H9 (cell line): Measurements from ENCODE around the gene OAS2. TPM values are rescaled to one million over a fixed set of nuclear protein-coding genes. Genes with fewer than 3 reads are reported as not detected.

Experiments
- DNase-seq: peaks from one replicate; pipeline ENCODE4 v3.0.0-alpha.2; 2017
- H2AFZ ChIP-seq: one replicate; pipeline ENCODE4 v1.6.1; 2013; ENCODE audit warnings: mild to moderate bottlenecking, low read length, control low read depth, moderate library complexity
- H2AK5ac ChIP-seq: 2 replicates; pipeline ENCODE4 v1.6.1; 2013; ENCODE audit warnings: low read length, control low read depth, mixed read lengths; ENCODE audit not compliant: insufficient read length
- H2BK120ac ChIP-seq: one replicate; pipeline ENCODE4 v1.6.1; 2013; ENCODE audit warnings: low read depth, mild to moderate bottlenecking, low read length, control low read depth, inconsistent platforms; ENCODE audit not compliant: poor library complexity, severe bottlenecking
- H2BK12ac ChIP-seq: 2 replicates; pipeline ENCODE4 v1.6.1; 2013; ENCODE audit warnings: low read length, control low read depth, mixed read lengths, low read depth; ENCODE audit not compliant: insufficient read length
- H2BK15ac ChIP-seq: 2 replicates; pipeline ENCODE4 v1.6.1; 2013; ENCODE audit warnings: low read depth, low read length, control low read depth
- H2BK20ac ChIP-seq: one replicate; pipeline ENCODE4 v1.6.1; 2013; ENCODE audit warnings: low read depth, mild to moderate bottlenecking, low read length, control low read depth, inconsistent platforms; ENCODE audit not compliant: poor library complexity, severe bottlenecking
- H2BK5ac ChIP-seq: 2 replicates; pipeline ENCODE4 v1.6.1; 2013; ENCODE audit warnings: low read length, control low read depth, mixed read lengths; ENCODE audit not compliant: insufficient read length
- H3K14ac ChIP-seq: 2 replicates; pipeline ENCODE4 v1.6.1; 2013; ENCODE audit warnings: low read length, control low read depth; ENCODE audit not compliant: insufficient read depth
- H3K18ac ChIP-seq: 2 replicates; pipeline ENCODE4 v1.6.1; 2013; ENCODE audit warnings: low read depth, mild to moderate bottlenecking, mixed read lengths, low read length, control low read depth; ENCODE audit not compliant: insufficient read length
- H3K23ac ChIP-seq: 2 replicates; pipeline ENCODE4 v1.6.1; 2013; ENCODE audit warnings: low read length, control low read depth, mixed read lengths, low read depth; ENCODE audit not compliant: insufficient read length
- H3K23me2 ChIP-seq: 2 replicates; pipeline ENCODE4 v1.6.1; 2013; ENCODE audit warnings: low read depth, mild to moderate bottlenecking, mixed read lengths, low read length, control low read depth; ENCODE audit not compliant: insufficient read length, poor library complexity, severe bottlenecking
- H3K27ac ChIP-seq: 2 replicates; pipeline ENCODE4 v1.5.1; 2013; ENCODE audit warnings: low read length, control low read depth, mixed read lengths, low read depth; ENCODE audit not compliant: insufficient read length
- H3K27me3 ChIP-seq: 2 replicates; pipeline ENCODE4 v1.6.1; 2013; ENCODE audit warnings: low read length, control low read depth, inconsistent platforms; ENCODE audit not compliant: insufficient read depth
- H3K4ac ChIP-seq: 2 replicates; pipeline ENCODE4 v1.6.1; 2013; ENCODE audit warnings: low read depth, mild to moderate bottlenecking, control low read depth, inconsistent platforms, low read length, moderate library complexity
- H3K4me1 ChIP-seq: 2 replicates; pipeline ENCODE4 v1.6.1; 2013; ENCODE audit warnings: low read length, control low read depth, inconsistent platforms; ENCODE audit not compliant: insufficient read depth
- H3K4me2 ChIP-seq: 2 replicates; pipeline ENCODE4 v1.6.1; 2013; ENCODE audit warnings: low read length, control low read depth, mixed read lengths; ENCODE audit not compliant: insufficient read length, insufficient read depth
- H3K56ac ChIP-seq: 2 replicates; pipeline ENCODE4 v1.6.1; 2013; ENCODE audit warnings: low read depth, mild to moderate bottlenecking, mixed read lengths, low read length, control low read depth; ENCODE audit not compliant: insufficient read length
- H3K79me1 ChIP-seq: 2 replicates; pipeline ENCODE4 v1.6.1; 2013; ENCODE audit warnings: low read depth, mild to moderate bottlenecking, moderate library complexity, low read length, control low read depth, inconsistent platforms; ENCODE audit not compliant: insufficient read depth, poor library complexity, severe bottlenecking
- H3K79me2 ChIP-seq: 2 replicates; pipeline ENCODE4 v1.6.1; 2013; ENCODE audit warnings: low read length, control low read depth, inconsistent platforms; ENCODE audit not compliant: insufficient read depth
- H3K9ac ChIP-seq: 2 replicates; pipeline ENCODE4 v1.6.1; 2013; ENCODE audit warnings: low read length, control low read depth, mixed read lengths; ENCODE audit not compliant: insufficient read length; ENCODE audit errors: extremely low read depth
- H3K9me3 ChIP-seq: one replicate; pipeline ENCODE4 v1.6.1; 2013; ENCODE audit warnings: low read depth, low read length, inconsistent platforms; ENCODE audit not compliant: control insufficient read depth
- H3T11ph ChIP-seq: one replicate; pipeline ENCODE4 v1.6.1; 2013; ENCODE audit warnings: mild to moderate bottlenecking, low read length, control low read depth, inconsistent platforms
- H4K20me1 ChIP-seq: one replicate; pipeline ENCODE4 v1.6.1; 2013; ENCODE audit not compliant: control insufficient read depth, insufficient read length, insufficient read depth
- H4K5ac ChIP-seq: 2 replicates; pipeline ENCODE4 v1.6.1; 2013; ENCODE audit warnings: low read depth, mild to moderate bottlenecking, mixed read lengths, low read length, control low read depth; ENCODE audit not compliant: insufficient read length
- H4K8ac ChIP-seq: replicated peaks from 2 replicates; pipeline ENCODE4 v1.6.1; 2013; ENCODE audit warnings: low read length, control low read depth, mixed read lengths, low read depth; ENCODE audit not compliant: insufficient read length
- H4K91ac ChIP-seq: 2 replicates; pipeline ENCODE4 v1.6.1; 2013; ENCODE audit warnings: low read depth, mild to moderate bottlenecking, moderate library complexity, mixed read lengths, low read length, control low read depth; ENCODE audit not compliant: insufficient read length
- H3K27ac Mint-ChIP-seq, 3 experiments: 2 replicates in 2 of 3; 3 replicates in 1 of 3; pipeline ENCODE4 v1.8.0; 2020 to 2021; ENCODE audit warnings: mixed read lengths in 3 of 3, mild to moderate bottlenecking in 1 of 3, moderate library complexity in 1 of 3
- H3K27me3 Mint-ChIP-seq: 2 replicates; pipeline ENCODE4 v1.8.0; 2021; ENCODE audit warnings: low read depth, mild to moderate bottlenecking, moderate library complexity, mixed read lengths
- H3K36me3 Mint-ChIP-seq, 3 experiments: 2 replicates in 2 of 3; 3 replicates in 1 of 3; pipeline ENCODE4 v1.8.0; 2020 to 2021; ENCODE audit warnings: low read depth in 3 of 3, mixed read lengths in 3 of 3; ENCODE audit not compliant: insufficient read depth in 1 of 3
- H3K4me1 Mint-ChIP-seq, 2 experiments: 2 replicates each; pipeline ENCODE4 v1.8.0; 2020; ENCODE audit warnings: mixed read lengths in 2 of 2
- H3K4me3 Mint-ChIP-seq, 2 experiments: 2 replicates in 1 of 2; 3 replicates in 1 of 2; pipeline ENCODE4 v1.8.0; 2020 to 2021; ENCODE audit warnings: mild to moderate bottlenecking in 2 of 2, mixed read lengths in 2 of 2, moderate library complexity in 1 of 2
- H3K9me3 Mint-ChIP-seq, 2 experiments: 2 replicates in 1 of 2; 3 replicates in 1 of 2; pipeline ENCODE4 v1.8.0; 2020; ENCODE audit warnings: mild to moderate bottlenecking in 2 of 2, mixed read lengths in 2 of 2, moderate library complexity in 1 of 2
- CTCF ChIP-seq: fragments of 200-600 bp; sonication (generic); conservative IDR thresholded peaks from 3 replicates; pipeline ENCODE4 v1.8.0; 2021; ENCODE audit warnings: antibody characterized with exemption, mild to moderate bottlenecking
- WGBS: extraction: QIAGEN DNeasy Blood & Tissue Kit; methylation state at CpG from one replicate; pipeline ENCODE4 v1.1.7; 2013; ENCODE audit warnings: missing lambda C conversion rate, low lambda C conversion rate, mixed read lengths; ENCODE audit not compliant: insufficient read length; ENCODE audit errors: extremely low coverage; 5-methylcytosine and 5-hydroxymethylcytosine counted together
- total RNA-seq: library from RNA; stranded (reverse); gene quantifications from 2 replicates; pipeline ENCODE4 v1.2.1, GENCODE V29; 2021

The OAS2 gene
- total RNA-seq, 1 experiment from 2014 or later: not detected

DNA sequence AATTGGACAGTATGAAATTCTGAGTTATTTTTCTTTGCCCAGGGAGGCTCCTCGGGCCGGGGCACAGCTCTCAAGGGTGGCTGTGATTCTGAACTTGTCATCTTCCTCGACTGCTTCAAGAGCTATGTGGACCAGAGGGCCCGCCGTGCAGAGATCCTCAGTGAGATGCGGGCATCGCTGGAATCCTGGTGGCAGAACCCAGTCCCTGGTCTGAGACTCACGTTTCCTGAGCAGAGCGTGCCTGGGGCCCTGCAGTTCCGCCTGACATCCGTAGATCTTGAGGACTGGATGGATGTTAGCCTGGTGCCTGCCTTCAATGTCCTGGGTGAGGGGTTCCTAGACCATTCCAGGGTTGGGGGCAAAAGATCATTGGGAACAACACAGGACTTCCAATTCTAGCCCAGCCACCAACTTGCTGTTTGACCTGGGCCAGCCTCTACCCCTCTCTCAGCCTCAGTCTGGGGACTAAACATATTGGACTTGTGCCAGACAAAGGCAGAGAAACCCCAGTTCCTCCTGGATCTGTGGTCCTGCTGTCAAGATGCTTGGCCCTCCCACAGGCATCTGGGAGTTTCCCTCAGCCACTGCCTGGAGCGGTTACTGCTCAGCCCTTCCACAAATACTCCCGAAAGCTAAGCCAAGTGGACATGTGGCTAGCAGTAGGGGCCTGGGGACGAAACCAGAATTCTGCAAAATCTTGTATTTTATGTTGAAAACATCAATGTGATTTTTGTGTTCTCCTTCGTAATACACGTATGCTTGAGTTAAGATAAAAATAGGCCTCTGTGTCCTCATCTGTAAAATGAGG is 36.6 kb upstream of the OAS2 start:
- H3K79me2 ChIP-seq: no peaks in the 10 kb centered on the region
- no peak for DNase-seq
- H3K9ac ChIP-seq: no peak overlapping the region
- H2BK120ac ChIP-seq: no peak overlapping the region
- H4K91ac ChIP-seq: no peak overlapping the region
- H3K4ac ChIP-seq: no peak overlapping the region
- H3K14ac ChIP-seq: 0 out of 2 replicates have a peak overlapping the region, but pooled peaks have one; percentile 50
- no peak overlapping the region for H2AK5ac ChIP-seq
- H3T11ph ChIP-seq: no peak overlapping the region
- H3K27me3 ChIP-seq: no peaks in the 10 kb centered on the region; the same call in 1 of the 2 replicates
- Mint-ChIP-seq H3K4me3 (no peak overlapping the region), H3K9me3 (no peaks in the 10 kb centered on the region), H3K27me3 (peaks cover 27% of the 10 kb centered on the region), H3K27ac (no peak overlapping the region), H3K36me3 (no peaks in the 10 kb centered on the region), H3K4me1 (peaks cover 6 to 21% of the 10 kb centered on the region in 2 experiments)
- H2AFZ ChIP-seq: no peak overlapping the region
- H4K5ac ChIP-seq: no peak overlapping the region
- H2BK12ac ChIP-seq: no peak overlapping the region
- H3K23me2 ChIP-seq: peaks cover 8% of the 10 kb centered on the region
- no peak overlapping the region for H3K23ac ChIP-seq
- H3K27ac ChIP-seq: no peak overlapping the region
- no peak overlapping the region for H2BK5ac ChIP-seq
- H3K9me3 ChIP-seq: no peaks in the 10 kb centered on the region
- no peaks in the 10 kb centered on the region for H4K20me1 ChIP-seq
- no peak overlapping the region for H4K8ac ChIP-seq
- H2BK15ac ChIP-seq: no peak overlapping the region; the same call in 1 of the 2 replicates
- H2BK20ac ChIP-seq: no peak overlapping the region
- no peaks in the 10 kb centered on the region for H3K79me1 ChIP-seq
- TF ChIP-seq CTCF: no peak
- no peak overlapping the region for H3K4me2 ChIP-seq
- H3K4me1 ChIP-seq: no peaks in the 10 kb centered on the region
- H3K56ac ChIP-seq: no peak overlapping the region
- WGBS: no CpG with 5 or more reads among the region's 16 CpGs
- no peak overlapping the region for H3K18ac ChIP-seq
